ENCODE data around the gene COL23A1. TPM values are rescaled to one million over a fixed set of nuclear protein-coding genes. Genes with fewer than 3 reads are reported as not detected.

Gene COL23A1
- total and polyA plus RNA-seq, 2 experiments from 2014 or later, result 1.1 to 5.1 TPM

DNA sequence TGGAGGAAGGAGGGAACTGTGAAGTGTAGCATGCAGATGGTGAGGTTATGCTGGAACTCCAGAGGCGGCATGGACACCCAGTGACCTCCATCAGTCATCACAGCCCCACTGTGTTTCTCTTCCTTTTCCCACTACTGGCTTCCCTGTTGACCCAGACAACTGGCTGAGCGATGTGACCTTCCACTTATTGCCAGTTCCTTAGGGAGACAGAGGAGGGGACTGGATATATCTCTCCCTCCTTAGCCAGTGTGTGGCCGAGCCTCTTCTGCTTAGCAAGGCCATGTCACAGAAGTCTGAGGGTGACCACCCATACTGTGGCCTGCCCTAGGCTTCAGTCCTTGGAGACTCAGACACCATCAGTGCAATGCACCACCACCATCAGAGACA, 354.6 kb downstream of the COL23A1 start:
- no peak for TF ChIP-seq EZH2phosphoT487 (IDR thresholded peaks at IDR 0.05; ENCODE audit: low read depth, severe bottlenecking, unreplicated experiment)
- no peak for TF ChIP-seq CTCF (IDR thresholded peaks at IDR 0.05; ENCODE audit: poor library complexity)
- TF ChIP-seq EZH2 (IDR thresholded peaks at IDR 0.05; ENCODE audit: borderline replicate concordance), result no peak
- no peak for DNase-seq (ENCODE audit: low spot score)
- Histone ChIP-seq H3K79me2 (peaks cover 16% of the 10 kb centered on the region), H2AFZ (no peak overlapping the region), H3K27me3 (no peaks in the 10 kb centered on the region), H3K9me3 (ENCODE audit: low read depth) (no peaks in the 10 kb centered on the region), H3K4me1 (ENCODE audit: insufficient read depth) (peaks cover 16% of the 10 kb centered on the region), H3K36me3 (replicated peaks; ENCODE audit: insufficient read depth, low read depth) (no peaks in the 10 kb centered on the region), H3K4me2 (no peak overlapping the region), H4K20me1 (ENCODE audit: insufficient read depth, poor library complexity, severe bottlenecking) (peaks cover 11% of the 10 kb centered on the region), H3K9me2 (replicated peaks; ENCODE audit: insufficient read depth) (no peaks in the 10 kb centered on the region), H3K4me3 (no peak overlapping the region), H3K27ac (no peak overlapping the region)
- WGBS (ENCODE audit: low lambda C conversion rate, missing lambda C conversion rate), result 95% methylated on average over 3 of the region's 3 CpGs

- Histone ChIP-seq H3K4me2 (no peak overlapping the region), H3K36me3 (replicated peaks; ENCODE audit: insufficient read depth, low read depth) (no peaks in the 10 kb centered on the region), H3K79me2 (peaks cover 23% of the 10 kb centered on the region), H4K20me1 (ENCODE audit: insufficient read depth, poor library complexity, severe bottlenecking) (peaks cover 15% of the 10 kb centered on the region), H3K4me3 (no peak overlapping the region), H3K4me1 (ENCODE audit: insufficient read depth) (peaks cover 20% of the 10 kb centered on the region), H3K27ac (no peak overlapping the region), H3K9me3 (ENCODE audit: low read depth) (no peaks in the 10 kb centered on the region), H2AFZ (no peak overlapping the region), H3K9me2 (replicated peaks; ENCODE audit: insufficient read depth) (no peaks in the 10 kb centered on the region), H3K27me3 (no peaks in the 10 kb centered on the region)
- 32% methylated on average over 12 of the region's 12 CpGs for WGBS (ENCODE audit: low lambda C conversion rate, missing lambda C conversion rate)
- DNase-seq (ENCODE audit: low spot score), result peak; percentile 81
- TF ChIP-seq CTCF (IDR thresholded peaks at IDR 0.05; ENCODE audit: poor library complexity) (peak; percentile 76), EZH2phosphoT487 (IDR thresholded peaks at IDR 0.05; ENCODE audit: low read depth, severe bottlenecking, unreplicated experiment) (no peak)
These were observed 355.2 kb downstream of the COL23A1 start for GRCh38 chr5:178234750-178235587.

DNA sequence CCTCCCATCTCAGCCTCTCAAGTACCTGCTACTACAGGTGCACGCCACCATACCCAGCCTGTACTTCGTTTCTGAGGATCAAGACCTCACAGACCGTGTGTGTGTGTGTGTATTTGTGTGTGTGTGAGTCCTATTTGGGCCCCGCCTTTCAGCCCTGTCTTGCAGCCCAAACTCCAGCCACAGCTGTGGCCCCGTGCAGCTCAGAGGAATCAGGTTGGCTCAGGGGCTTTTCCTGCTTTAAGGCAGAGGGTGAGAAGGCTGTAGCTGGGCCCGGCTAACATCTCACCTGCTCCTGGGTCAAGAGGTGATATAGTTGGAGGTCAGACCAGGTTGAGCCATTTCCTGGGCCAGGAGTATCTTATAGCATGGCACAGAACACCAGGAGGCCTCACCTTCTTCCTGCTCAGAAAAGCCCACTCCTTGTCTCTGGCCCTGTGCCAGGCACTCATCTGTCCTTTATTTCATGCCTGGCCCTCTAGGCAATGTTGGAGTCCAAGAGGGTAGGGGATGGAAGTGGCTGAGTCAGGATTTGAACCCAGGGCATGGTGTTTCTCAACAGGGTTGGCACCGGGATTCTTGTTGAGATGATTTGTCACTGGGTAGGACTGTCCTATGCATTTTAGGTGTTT, 356.0 kb downstream of the COL23A1 start:
- H3K4me3 ChIP-seq, result no peak overlapping the region
- H3K4me1 ChIP-seq (ENCODE audit: insufficient read depth), result peaks cover 21% of the 10 kb centered on the region
- H3K79me2 ChIP-seq, result peaks cover 30% of the 10 kb centered on the region
- WGBS (ENCODE audit: low lambda C conversion rate, missing lambda C conversion rate), result 95% methylated on average over 7 of the region's 7 CpGs
- no peaks in the 10 kb centered on the region for H3K9me3 ChIP-seq (ENCODE audit: low read depth)
- H3K27me3 ChIP-seq, result no peaks in the 10 kb centered on the region
- peaks cover 3% of the 10 kb centered on the region for H3K36me3 ChIP-seq (replicated peaks; ENCODE audit: insufficient read depth, low read depth)
- no peak for TF ChIP-seq EZH2 (IDR thresholded peaks at IDR 0.05; ENCODE audit: borderline replicate concordance)
- no peak overlapping the region for H3K27ac ChIP-seq
- peaks cover 15% of the 10 kb centered on the region for H4K20me1 ChIP-seq (ENCODE audit: insufficient read depth, poor library complexity, severe bottlenecking)
- H3K4me2 ChIP-seq, result no peak overlapping the region
- no peak for DNase-seq (ENCODE audit: low spot score)
- H3K9me2 ChIP-seq (replicated peaks; ENCODE audit: insufficient read depth), result no peaks in the 10 kb centered on the region
- no peak overlapping the region for H2AFZ ChIP-seq

- Histone ChIP-seq H3K4me2 (peak overlapping the region; percentile 100), H3K79me2 (peaks cover 31% of the 10 kb centered on the region), H3K27ac (peak overlapping the region; percentile 99), H3K27me3 (no peaks in the 10 kb centered on the region), H3K36me3 (replicated peaks; ENCODE audit: insufficient read depth, low read depth) (peaks cover 3% of the 10 kb centered on the region), H3K4me3 (peak overlapping the region; percentile 79), H3K9me3 (ENCODE audit: low read depth) (no peaks in the 10 kb centered on the region), H2AFZ (peak overlapping the region; percentile 77), H3K4me1 (ENCODE audit: insufficient read depth) (peaks cover 21% of the 10 kb centered on the region), H3K9me2 (replicated peaks; ENCODE audit: insufficient read depth) (no peaks in the 10 kb centered on the region), H4K20me1 (ENCODE audit: insufficient read depth, poor library complexity, severe bottlenecking) (peaks cover 15% of the 10 kb centered on the region)
- DNase-seq (ENCODE audit: low spot score), result no peak
- no peak for TF ChIP-seq CTCF (IDR thresholded peaks at IDR 0.05; ENCODE audit: poor library complexity)
- no peak for TF ChIP-seq EZH2phosphoT487 (IDR thresholded peaks at IDR 0.05; ENCODE audit: low read depth, severe bottlenecking, unreplicated experiment)
- TF ChIP-seq EZH2 (IDR thresholded peaks at IDR 0.05; ENCODE audit: borderline replicate concordance), result no peak
- WGBS (ENCODE audit: low lambda C conversion rate, missing lambda C conversion rate), result 72% methylated on average over 11 of the region's 11 CpGs
These were observed 357.2 kb downstream of the COL23A1 start for GRCh38 chr5:178232920-178233429.

All from hepatocyte (in vitro differentiated cells).